ENCODE measurements around the gene CLSTN3. TPM values are rescaled to one million over a fixed set of nuclear protein-coding genes. Genes with fewer than 3 reads are reported as not detected.

CLSTN3 gene
- total and polyA plus RNA-seq, 9 of the 15 experiments (the other 6 are each of a cell fraction or from before 2014, with no cell fraction given) = 0.08 to 23.2 (median 11.0) TPM

DNA sequence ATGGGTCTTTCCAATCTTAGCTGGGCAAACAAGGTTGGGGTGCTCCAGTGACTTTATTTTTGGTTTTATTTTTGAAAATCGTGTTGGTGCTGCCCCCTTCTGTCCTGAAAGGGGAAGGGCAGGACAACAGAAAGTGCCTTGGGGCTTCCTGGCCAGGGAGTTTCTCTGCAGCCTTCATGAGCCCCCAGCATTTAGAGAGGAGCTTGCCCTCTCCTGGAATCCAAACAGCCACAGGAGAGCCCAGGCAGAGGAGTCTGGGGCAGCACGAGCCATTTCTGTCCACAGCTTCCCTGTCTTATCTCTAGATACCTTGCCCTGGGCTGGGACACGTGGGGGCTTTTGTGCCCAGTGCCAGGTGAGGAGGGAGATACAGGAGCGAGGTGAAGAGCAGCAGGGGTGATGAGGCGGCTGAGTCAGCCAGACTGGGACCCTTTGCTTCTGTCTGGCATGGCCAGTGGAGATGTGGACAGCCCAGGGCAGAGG lies 16.7 kb upstream of the CLSTN3 start (continued):
- TF ChIP-seq SREBF1 (IDR thresholded peaks at IDR 0.05; ENCODE audit: borderline replicate concordance, low read depth, low read length) = no peak
- TF ChIP-seq NR4A1 (CRISPR knock-in tag; IDR thresholded peaks at IDR 0.05) = no peak
- TF ChIP-seq NR4A1 (tag; IDR thresholded peaks at IDR 0.05) = no peak
- TF ChIP-seq L3MBTL2 (IDR thresholded peaks at IDR 0.05) = no peak
- no peak for TF ChIP-seq ZNF134 (CRISPR knock-in tag; conservative IDR thresholded peaks at IDR 0.05)
- TF ChIP-seq ZNF143 (CRISPR knock-in tag; IDR thresholded peaks at IDR 0.05) = no peak
- TF ChIP-seq, protein P1, sequence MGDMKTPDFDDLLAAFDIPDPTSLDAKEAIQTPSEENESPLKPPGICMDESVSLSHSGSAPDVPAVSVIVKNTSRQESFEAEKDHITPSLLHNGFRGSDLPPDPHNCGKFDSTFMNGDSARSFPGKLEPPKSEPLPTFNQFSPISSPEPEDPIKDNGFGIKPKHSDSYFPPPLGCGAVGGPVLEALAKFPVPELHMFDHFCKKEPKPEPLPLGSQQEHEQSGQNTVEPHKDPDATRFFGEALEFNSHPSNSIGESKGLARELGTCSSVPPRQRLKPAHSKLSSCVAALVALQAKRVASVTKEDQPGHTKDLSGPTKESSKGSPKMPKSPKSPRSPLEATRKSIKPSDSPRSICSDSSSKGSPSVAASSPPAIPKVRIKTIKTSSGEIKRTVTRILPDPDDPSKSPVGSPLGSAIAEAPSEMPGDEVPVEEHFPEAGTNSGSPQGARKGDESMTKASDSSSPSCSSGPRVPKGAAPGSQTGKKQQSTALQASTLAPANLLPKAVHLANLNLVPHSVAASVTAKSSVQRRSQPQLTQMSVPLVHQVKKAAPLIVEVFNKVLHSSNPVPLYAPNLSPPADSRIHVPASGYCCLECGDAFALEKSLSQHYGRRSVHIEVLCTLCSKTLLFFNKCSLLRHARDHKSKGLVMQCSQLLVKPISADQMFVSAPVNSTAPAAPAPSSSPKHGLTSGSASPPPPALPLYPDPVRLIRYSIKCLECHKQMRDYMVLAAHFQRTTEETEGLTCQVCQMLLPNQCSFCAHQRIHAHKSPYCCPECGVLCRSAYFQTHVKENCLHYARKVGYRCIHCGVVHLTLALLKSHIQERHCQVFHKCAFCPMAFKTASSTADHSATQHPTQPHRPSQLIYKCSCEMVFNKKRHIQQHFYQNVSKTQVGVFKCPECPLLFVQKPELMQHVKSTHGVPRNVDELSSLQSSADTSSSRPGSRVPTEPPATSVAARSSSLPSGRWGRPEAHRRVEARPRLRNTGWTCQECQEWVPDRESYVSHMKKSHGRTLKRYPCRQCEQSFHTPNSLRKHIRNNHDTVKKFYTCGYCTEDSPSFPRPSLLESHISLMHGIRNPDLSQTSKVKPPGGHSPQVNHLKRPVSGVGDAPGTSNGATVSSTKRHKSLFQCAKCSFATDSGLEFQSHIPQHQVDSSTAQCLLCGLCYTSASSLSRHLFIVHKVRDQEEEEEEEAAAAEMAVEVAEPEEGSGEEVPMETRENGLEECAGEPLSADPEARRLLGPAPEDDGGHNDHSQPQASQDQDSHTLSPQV (IDR thresholded peaks at IDR 0.05) = 0 out of 2 replicates have a peak, but pooled peaks have one; percentile 22
- TF ChIP-seq, protein P2, sequence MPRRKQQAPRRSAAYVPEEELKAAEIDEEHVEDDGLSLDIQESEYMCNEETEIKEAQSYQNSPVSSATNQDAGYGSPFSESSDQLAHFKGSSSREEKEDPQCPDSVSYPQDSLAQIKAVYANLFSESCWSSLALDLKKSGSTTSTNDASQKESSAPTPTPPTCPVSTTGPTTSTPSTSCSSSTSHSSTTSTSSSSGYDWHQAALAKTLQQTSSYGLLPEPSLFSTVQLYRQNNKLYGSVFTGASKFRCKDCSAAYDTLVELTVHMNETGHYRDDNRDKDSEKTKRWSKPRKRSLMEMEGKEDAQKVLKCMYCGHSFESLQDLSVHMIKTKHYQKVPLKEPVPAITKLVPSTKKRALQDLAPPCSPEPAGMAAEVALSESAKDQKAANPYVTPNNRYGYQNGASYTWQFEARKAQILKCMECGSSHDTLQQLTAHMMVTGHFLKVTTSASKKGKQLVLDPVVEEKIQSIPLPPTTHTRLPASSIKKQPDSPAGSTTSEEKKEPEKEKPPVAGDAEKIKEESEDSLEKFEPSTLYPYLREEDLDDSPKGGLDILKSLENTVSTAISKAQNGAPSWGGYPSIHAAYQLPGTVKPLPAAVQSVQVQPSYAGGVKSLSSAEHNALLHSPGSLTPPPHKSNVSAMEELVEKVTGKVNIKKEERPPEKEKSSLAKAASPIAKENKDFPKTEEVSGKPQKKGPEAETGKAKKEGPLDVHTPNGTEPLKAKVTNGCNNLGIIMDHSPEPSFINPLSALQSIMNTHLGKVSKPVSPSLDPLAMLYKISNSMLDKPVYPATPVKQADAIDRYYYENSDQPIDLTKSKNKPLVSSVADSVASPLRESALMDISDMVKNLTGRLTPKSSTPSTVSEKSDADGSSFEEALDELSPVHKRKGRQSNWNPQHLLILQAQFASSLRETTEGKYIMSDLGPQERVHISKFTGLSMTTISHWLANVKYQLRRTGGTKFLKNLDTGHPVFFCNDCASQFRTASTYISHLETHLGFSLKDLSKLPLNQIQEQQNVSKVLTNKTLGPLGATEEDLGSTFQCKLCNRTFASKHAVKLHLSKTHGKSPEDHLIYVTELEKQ (CRISPR knock-in tag; IDR thresholded peaks at IDR 0.05) = no peak
- TF ChIP-seq ZBTB1 (CRISPR knock-in tag; IDR thresholded peaks at IDR 0.05; ENCODE audit: borderline replicate concordance, low read depth) = no peak
- TF ChIP-seq ELK1 (CRISPR knock-in tag; IDR thresholded peaks at IDR 0.05) = no peak
- no peak for TF ChIP-seq CBFA2T2 (conservative IDR thresholded peaks at IDR 0.05)
- TF ChIP-seq THRA (IDR thresholded peaks at IDR 0.05) = no peak

Data from K562 (cell line).